BJ (cell line): Measurements from ENCODE around the gene MTA3. TPM values are rescaled to one million over a fixed set of nuclear protein-coding genes. Genes with fewer than 3 reads are reported as not detected.

Experiments
- CTCF ChIA-PET: fragments of 350-600 bp; formaldehyde crosslinking; extraction: SDS; loops from one replicate; lab custom pipeline; 2021; ENCODE audit warnings: antibody characterized with exemption, inconsistent platforms; lab: Yijun Ruan, JAX
- POLR2A ChIA-PET: fragments of 300-600 bp; sonication (Branson Sonifier 250); formaldehyde crosslinking; extraction: SDS; loops from one replicate; lab custom pipeline; 2021; ENCODE audit warnings: antibody characterized with exemption; lab: Charles Lee
- DNase-seq: peaks from one replicate; pipeline ENCODE4 v3.0.0-alpha.2; 2011; ENCODE audit warnings: low read depth
- H3K27me3 ChIP-seq: 2 replicates; pipeline ENCODE4 v1.6.0; 2011; ENCODE audit warnings: low read length; ENCODE audit not compliant: control insufficient read depth, insufficient read depth
- H3K36me3 ChIP-seq: 2 replicates; pipeline ENCODE4 v1.5.1; 2011; ENCODE audit warnings: low read length; ENCODE audit not compliant: control insufficient read depth, insufficient read depth
- H3K4me3 ChIP-seq: 2 replicates; pipeline ENCODE4 v1.5.1; 2011; ENCODE audit warnings: low read depth, mild to moderate bottlenecking, control low read depth, low read length
- polyA plus RNA-seq: library from polyadenylated mRNA; depleted of rRNA; stranded (reverse); fragments of >200 nt; gene quantifications from 2 replicates; pipeline ENCODE4 v1.2.3, GENCODE V29; 2011
- TF ChIP-seq, protein P1 (sequence below): IDR thresholded peaks from 2 replicates; pipeline ENCODE4 v1.5.1; 2011; ENCODE audit warnings: low read depth, mild to moderate bottlenecking, control low read depth, inconsistent platforms, low read length, moderate library complexity; ENCODE audit not compliant: insufficient read depth

MTA3 gene
- polyA plus RNA-seq, 1 experiment: 23.2 TPM

GRCh38 chr2:42771546-42772153 lies 203.2 kb downstream of the MTA3 start:
- no peaks in the 10 kb centered on the region for H3K36me3 ChIP-seq
- no peak overlapping the region for H3K4me3 ChIP-seq
- POLR2A ChIA-PET: no interaction called here
- H3K27me3 ChIP-seq: no peaks in the 10 kb centered on the region
- DNase-seq: no peak
- CTCF ChIA-PET: interaction anchor here (0.6 to 1.4 kb wide), 2 partner anchors 13 to 257 kb away, joined by 3 to 5 read pairs; no protein-coding TSS in a partner anchor
- TF ChIP-seq, protein P1, sequence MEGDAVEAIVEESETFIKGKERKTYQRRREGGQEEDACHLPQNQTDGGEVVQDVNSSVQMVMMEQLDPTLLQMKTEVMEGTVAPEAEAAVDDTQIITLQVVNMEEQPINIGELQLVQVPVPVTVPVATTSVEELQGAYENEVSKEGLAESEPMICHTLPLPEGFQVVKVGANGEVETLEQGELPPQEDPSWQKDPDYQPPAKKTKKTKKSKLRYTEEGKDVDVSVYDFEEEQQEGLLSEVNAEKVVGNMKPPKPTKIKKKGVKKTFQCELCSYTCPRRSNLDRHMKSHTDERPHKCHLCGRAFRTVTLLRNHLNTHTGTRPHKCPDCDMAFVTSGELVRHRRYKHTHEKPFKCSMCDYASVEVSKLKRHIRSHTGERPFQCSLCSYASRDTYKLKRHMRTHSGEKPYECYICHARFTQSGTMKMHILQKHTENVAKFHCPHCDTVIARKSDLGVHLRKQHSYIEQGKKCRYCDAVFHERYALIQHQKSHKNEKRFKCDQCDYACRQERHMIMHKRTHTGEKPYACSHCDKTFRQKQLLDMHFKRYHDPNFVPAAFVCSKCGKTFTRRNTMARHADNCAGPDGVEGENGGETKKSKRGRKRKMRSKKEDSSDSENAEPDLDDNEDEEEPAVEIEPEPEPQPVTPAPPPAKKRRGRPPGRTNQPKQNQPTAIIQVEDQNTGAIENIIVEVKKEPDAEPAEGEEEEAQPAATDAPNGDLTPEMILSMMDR: no peak

- DNase-seq: no peak
- H3K36me3 ChIP-seq: no peaks in the 10 kb centered on the region
- ChIA-PET POLR2A (no interaction called here), CTCF (no interaction called here)
- TF ChIP-seq, protein P1: no peak
- H3K27me3 ChIP-seq: no peaks in the 10 kb centered on the region
- H3K4me3 ChIP-seq: no peak overlapping the region
These were observed 206.8 kb downstream of the MTA3 start for GRCh38 chr2:42775186-42775585.

- Histone ChIP-seq H3K4me3 (no peak overlapping the region), H3K36me3 (no peaks in the 10 kb centered on the region), H3K27me3 (no peaks in the 10 kb centered on the region)
- POLR2A ChIA-PET: no interaction called here
- CTCF ChIA-PET: no interaction called here
- DNase-seq: no peak
- TF ChIP-seq, protein P1: no peak
These were observed 207.4 kb downstream of the MTA3 start for GRCh38 chr2:42775810-42776209.

- Histone ChIP-seq H3K4me3 (no peak overlapping the region), H3K27me3 (no peaks in the 10 kb centered on the region), H3K36me3 (no peaks in the 10 kb centered on the region)
- CTCF ChIA-PET: interaction anchor here (0.7 to 1.1 kb wide), 2 partner anchors 24 to 68 kb away, joined by 3 read pairs; no protein-coding TSS in a partner anchor
- DNase-seq: no peak
- POLR2A ChIA-PET: no interaction called here
- TF ChIP-seq, protein P1: no peak
These were observed 209.7 kb downstream of the MTA3 start for GRCh38 chr2:42777883-42778805.

GRCh38 chr2:42781181-42781580 lies 212.7 kb downstream of the MTA3 start:
- CTCF ChIA-PET: no interaction called here
- POLR2A ChIA-PET: no interaction called here

More at GRCh38 chr2:42781181-42781580, 212.7 kb downstream of the MTA3 start:
- no peaks in the 10 kb centered on the region for H3K27me3 ChIP-seq
- H3K36me3 ChIP-seq: no peaks in the 10 kb centered on the region
- TF ChIP-seq, protein P1: no peak
- DNase-seq: no peak
- no peak overlapping the region for H3K4me3 ChIP-seq
